SK-N-MC (cell line): ENCODE measurements around the gene KIF26B.
A peak's percentile ranks its signal among the peaks of the same experiment; 100 is the strongest.

Experiments
- DNase-seq: peaks from one replicate; pipeline ENCODE4 v3.0.0-alpha.2; 2011; ENCODE audit warnings: low read depth, low spot score
- H3K27ac ChIP-seq: fragments of 200-600 bp; sonication (generic); 2 replicates; pipeline ENCODE4 v1.5.1; 2016; ENCODE audit warnings: mixed run types
- H3K36me3 ChIP-seq: fragments of 200-600 bp; sonication (generic); 2 replicates; pipeline ENCODE4 v1.6.1; 2017; ENCODE audit warnings: antibody characterized with exemption, low read length, mixed read lengths; ENCODE audit not compliant: insufficient read depth
- H3K4me3 ChIP-seq: fragments of 200-600 bp; sonication (generic); 2 replicates; pipeline ENCODE4 v1.5.1; 2016
- H3K9ac ChIP-seq: fragments of 200-600 bp; sonication (generic); 2 replicates; pipeline ENCODE4 v1.8.0; 2017; ENCODE audit warnings: mixed run types, mixed read lengths; ENCODE audit not compliant: insufficient read length
- H3K9me3 ChIP-seq: fragments of 200-600 bp; sonication (generic); 2 replicates; pipeline ENCODE4 v1.6.1; 2017; ENCODE audit warnings: low read depth, mild to moderate bottlenecking, antibody characterized with exemption, low read length, moderate library complexity, mixed read lengths
- EZH2 ChIP-seq: fragments of 200-600 bp; sonication (generic); IDR thresholded peaks from one replicate; pipeline ENCODE4 v1.6.1; 2017; ENCODE audit warnings: antibody characterized with exemption
- FOXP2 ChIP-seq: optimal IDR thresholded peaks from 2 replicates; pipeline ENCODE3; 2011; ENCODE audit warnings: mild to moderate bottlenecking, moderate library complexity; ENCODE audit not compliant: insufficient read depth; ENCODE audit errors: extremely low read length, control extremely low read depth
- POLR2AphosphoS5 ChIP-seq: IDR thresholded peaks from 2 replicates; pipeline ENCODE4 v1.6.1; 2012; ENCODE audit warnings: mild to moderate bottlenecking, low read depth, low read length, borderline replicate concordance

KIF26B gene

DNA sequence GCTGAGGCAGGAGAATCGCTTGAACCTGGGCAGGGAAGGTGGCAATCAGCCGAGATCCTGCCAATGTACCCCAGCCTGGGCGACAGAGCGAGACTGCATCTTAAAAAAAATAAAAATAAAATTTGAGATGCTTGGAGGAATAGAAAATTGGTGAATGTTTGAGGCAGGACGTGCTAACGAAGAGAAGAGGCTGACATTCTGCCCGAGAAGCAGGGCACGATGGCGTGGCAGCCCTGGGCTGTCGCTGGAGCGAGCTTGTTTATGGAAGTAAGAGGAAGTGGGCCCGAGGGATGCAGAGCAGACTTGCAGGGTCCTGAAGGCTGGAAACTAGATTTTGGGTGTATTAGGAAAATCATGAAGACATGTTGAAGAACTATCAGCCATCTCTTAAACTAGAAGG is 92.6 kb downstream of the KIF26B start:
- DNase-seq, result no peak
- TF ChIP-seq EZH2 (no peak), POLR2AphosphoS5 (no peak), FOXP2 (no peak)
- no peaks in the 10 kb centered on the region for H3K9me3 ChIP-seq
- H3K9ac ChIP-seq, result no peak overlapping the region
- no peak overlapping the region for H3K27ac ChIP-seq
- no peak overlapping the region for H3K4me3 ChIP-seq
- H3K36me3 ChIP-seq, result no peaks in the 10 kb centered on the region

DNA sequence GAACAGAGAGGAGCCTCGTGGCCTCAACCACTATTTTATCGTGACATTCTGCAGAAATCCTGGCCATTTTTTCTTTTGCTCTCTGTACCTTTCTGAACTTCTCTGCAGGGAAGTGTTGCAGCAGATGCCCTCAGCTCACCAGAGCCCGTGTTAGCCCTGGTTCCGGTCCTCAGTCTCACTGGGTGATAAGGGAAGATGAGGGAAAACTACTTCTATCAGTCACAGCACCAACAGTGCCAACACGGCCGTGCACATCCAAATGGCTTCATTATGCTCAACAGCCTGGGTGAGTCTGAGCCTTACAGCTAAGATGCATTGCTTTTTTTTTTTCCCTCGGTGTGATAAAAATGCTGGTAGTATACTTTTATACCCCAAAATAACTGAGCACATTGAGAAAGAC is 93.0 kb downstream of the KIF26B start:
- no peak for DNase-seq
- TF ChIP-seq POLR2AphosphoS5 (no peak), EZH2 (no peak), FOXP2 (no peak)
- Histone ChIP-seq H3K27ac (no peak overlapping the region), H3K9me3 (no peaks in the 10 kb centered on the region), H3K9ac (no peak overlapping the region), H3K36me3 (no peaks in the 10 kb centered on the region), H3K4me3 (no peak overlapping the region; the same call in 1 of the 2 replicates)

DNA sequence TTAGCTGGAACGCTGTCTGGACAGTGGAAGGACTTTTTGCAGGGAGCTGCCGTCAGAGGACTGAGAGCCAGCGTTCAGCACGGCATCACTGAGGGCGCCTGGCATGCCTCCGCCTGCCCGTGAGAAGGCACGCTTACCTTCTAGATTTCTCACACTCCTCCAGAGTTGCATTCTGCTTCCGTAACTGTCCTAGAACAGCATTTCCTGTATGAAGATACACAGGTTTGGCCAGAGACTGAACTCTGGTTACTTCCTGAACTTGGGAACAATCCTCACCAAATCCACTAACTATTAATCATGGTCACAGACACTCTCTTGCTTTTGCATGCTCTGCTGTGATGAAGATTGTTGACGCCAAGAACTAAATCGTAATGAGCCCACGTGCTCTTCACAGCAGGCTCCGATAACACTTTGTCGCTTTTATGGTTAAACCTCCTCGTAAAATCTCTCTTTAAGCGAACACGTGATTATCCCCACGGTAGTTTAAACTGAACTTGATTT is 93.5 kb downstream of the KIF26B start:
- Histone ChIP-seq H3K9ac (no peak overlapping the region), H3K4me3 (peak overlapping the region; percentile 20), H3K36me3 (no peaks in the 10 kb centered on the region), H3K9me3 (no peaks in the 10 kb centered on the region), H3K27ac (no peak overlapping the region)
- TF ChIP-seq EZH2 (no peak), FOXP2 (no peak), POLR2AphosphoS5 (no peak)
- peak; percentile 24 for DNase-seq

DNA sequence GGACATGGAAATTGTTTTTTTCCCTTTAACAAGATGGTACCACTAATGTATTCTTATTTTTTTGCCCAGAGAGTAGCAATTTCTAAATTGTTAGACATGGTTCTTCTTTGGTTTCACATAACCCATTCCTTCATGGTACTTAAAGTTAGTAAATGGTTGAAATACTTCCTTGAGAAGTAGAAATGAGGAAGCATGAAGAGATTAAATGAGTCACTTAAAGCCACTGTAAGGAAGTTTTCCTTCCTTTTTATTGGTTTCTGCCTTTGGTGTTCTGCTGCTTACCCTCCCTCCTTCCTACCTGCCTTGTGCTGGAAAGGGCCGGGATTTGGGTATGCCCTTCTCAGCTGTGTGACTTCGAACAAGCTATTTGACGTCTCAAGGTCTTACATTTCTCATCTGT is 101.0 kb downstream of the KIF26B start:
- H3K9me3 ChIP-seq, result no peaks in the 10 kb centered on the region
- no peaks in the 10 kb centered on the region for H3K36me3 ChIP-seq
- H3K4me3 ChIP-seq, result no peak overlapping the region
- H3K9ac ChIP-seq, result no peak overlapping the region
- no peak overlapping the region for H3K27ac ChIP-seq
- DNase-seq, result no peak
- TF ChIP-seq FOXP2, result no peak
- no peak for TF ChIP-seq EZH2
- TF ChIP-seq POLR2AphosphoS5, result no peak

DNA sequence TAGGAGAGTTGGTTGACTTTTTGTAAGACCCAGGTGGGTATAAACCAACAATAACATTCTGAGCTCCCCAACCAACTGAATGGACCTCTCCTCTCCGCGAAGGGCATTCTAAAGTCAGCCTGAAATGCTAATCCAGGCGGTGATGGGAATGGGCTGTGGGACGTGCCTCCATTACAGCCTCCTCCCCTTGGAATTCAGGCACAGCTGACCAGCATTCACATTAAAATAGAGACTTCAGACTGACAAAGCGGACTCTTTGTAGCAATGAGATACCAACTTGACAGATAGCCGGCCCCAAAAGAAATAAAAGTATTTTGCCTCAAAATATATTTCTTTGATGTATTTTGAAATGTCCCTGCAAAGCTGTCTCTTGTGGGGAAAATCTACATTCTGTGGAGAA is 101.7 kb downstream of the KIF26B start:
- H3K27ac ChIP-seq, result no peak overlapping the region
- no peak overlapping the region for H3K4me3 ChIP-seq
- TF ChIP-seq EZH2 (no peak), FOXP2 (no peak), POLR2AphosphoS5 (no peak)
- no peaks in the 10 kb centered on the region for H3K36me3 ChIP-seq
- no peak overlapping the region for H3K9ac ChIP-seq
- DNase-seq, result no peak
- H3K9me3 ChIP-seq, result no peaks in the 10 kb centered on the region

DNA sequence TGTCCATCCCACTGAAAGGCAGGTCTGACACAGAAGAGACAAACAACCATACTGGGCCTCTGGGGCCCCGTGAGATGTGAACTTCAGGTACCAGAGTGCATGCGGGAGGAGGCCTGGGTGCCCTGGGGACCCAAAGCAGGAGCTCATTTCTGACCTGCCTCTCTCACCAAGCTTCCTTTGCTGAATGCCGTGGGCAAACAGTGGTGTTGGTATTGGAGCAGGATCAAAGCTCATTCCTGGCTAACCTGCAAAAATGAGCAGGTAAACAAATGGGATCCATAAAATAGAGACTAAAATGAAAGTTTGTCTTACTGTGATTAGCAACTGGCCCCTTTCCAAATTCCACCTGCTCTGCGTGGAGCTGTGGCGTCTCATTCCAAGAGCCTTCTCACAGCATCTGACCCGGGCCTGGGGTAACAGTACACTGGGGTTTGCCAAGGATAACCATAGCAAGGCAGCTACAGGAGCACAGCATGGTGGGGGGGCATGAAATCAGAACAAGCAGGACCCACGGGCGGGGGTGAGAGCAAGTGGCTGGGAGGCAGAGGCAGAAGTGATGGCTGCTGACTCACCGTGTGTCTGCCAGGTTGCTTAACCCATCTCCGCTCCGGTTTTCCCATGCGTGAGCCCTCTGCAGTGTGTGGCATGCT is 103.6 kb downstream of the KIF26B start:
- Histone ChIP-seq H3K27ac (no peak overlapping the region), H3K36me3 (no peaks in the 10 kb centered on the region), H3K9me3 (no peaks in the 10 kb centered on the region), H3K4me3 (no peak overlapping the region), H3K9ac (no peak overlapping the region)
- no peak for TF ChIP-seq POLR2AphosphoS5
- TF ChIP-seq FOXP2, result no peak
- TF ChIP-seq EZH2, result no peak
- DNase-seq, result no peak

DNA sequence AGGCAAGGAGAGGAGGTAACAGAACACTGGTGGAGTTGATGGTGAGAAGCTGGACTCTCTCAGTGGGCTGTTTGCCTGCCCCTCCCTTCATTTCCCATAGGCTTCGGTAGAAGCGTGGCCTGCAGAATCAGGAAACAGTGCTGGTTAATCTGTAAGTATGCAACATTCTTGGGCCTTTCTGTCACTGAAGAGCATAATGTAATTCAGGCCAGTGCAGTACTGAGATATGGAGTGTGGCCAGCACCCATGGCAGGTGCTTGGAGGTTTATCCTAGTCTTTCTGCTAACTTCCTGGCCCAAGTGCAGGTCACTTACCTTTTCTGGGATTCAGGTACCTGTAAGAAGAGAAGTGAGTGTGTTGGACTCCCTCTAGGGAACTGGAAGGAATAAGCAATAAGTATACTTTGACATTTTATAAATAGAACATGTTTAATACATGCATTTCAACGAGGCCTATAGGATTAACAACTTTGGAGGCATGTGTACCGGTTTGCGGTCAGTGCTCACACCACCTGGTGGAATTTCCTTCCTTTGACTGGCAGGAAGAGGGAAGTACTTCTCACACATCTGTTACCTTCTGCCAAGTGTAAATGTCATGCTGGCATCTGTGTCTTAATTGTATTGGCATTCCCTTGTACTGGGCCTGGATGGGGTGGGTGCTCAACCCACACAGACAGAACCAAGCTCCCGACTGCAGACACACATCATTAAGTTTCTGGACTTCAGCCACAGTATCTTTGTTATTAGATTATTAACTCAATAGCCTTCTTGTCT is 105.5 kb downstream of the KIF26B start:
- no peaks in the 10 kb centered on the region for H3K9me3 ChIP-seq
- no peak overlapping the region for H3K9ac ChIP-seq
- no peak for TF ChIP-seq POLR2AphosphoS5
- TF ChIP-seq FOXP2, result no peak
- H3K27ac ChIP-seq, result no peak overlapping the region
- no peak overlapping the region for H3K4me3 ChIP-seq
- DNase-seq, result no peak
- H3K36me3 ChIP-seq, result no peaks in the 10 kb centered on the region

DNA sequence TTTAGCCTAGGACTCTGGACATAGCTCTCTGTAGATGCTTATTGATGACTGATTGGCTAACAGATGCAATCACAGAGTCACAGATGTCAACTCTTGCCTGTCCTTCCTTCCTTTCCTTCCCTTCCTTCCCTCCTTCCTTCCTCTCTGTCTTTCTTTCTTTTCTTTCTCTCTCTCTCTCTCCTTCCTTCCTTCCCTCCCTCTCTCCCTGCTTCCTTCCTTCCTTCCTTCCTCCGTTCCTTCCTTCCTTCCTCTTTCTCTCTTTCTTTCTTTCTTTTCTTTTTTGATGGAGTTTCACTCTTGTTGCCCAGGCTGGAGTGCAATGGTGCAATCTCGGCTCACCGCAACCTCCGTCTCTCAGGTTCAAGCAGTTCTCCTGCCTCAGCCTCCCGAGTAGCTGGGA is 106.1 kb downstream of the KIF26B start:
- Histone ChIP-seq H3K36me3 (no peaks in the 10 kb centered on the region), H3K9me3 (no peaks in the 10 kb centered on the region), H3K4me3 (no peak overlapping the region), H3K27ac (no peak overlapping the region), H3K9ac (no peak overlapping the region)
- DNase-seq, result no peak
- TF ChIP-seq EZH2 (no peak), POLR2AphosphoS5 (no peak), FOXP2 (no peak)
